RWPE2 (cell line): ENCODE results near the gene RIMKLB.

Experiments
- ATAC-seq: fragments of 200-7000 bp; cut with Tn5 transposase; 3 replicates; pipeline ENCODE4 v1.9.1; 2021; ENCODE audit warnings: low read depth
- DNase-seq: peaks from one replicate; pipeline ENCODE4 v3.0.0-alpha.2; 2020; ENCODE audit warnings: low spot score
- H3K27ac ChIP-seq: fragments of 450-650 bp; 2 replicates; pipeline ENCODE4 v1.5.1; 2017; ENCODE audit warnings: mild to moderate bottlenecking; ENCODE audit not compliant: poor library complexity, severe bottlenecking
- H3K27me3 ChIP-seq: fragments of 250-450 bp; sonication (Bioruptor Pico); 2 replicates; pipeline ENCODE4 v1.5.1; 2021; ENCODE audit warnings: mild to moderate bottlenecking, moderate library complexity; ENCODE audit not compliant: insufficient read depth, poor library complexity, severe bottlenecking
- H3K36me3 ChIP-seq: fragments of 250-450 bp; sonication (Bioruptor Pico); 2 replicates; pipeline ENCODE4 v1.5.1; 2020; ENCODE audit warnings: low read depth, mild to moderate bottlenecking, moderate library complexity
- H3K4me1 ChIP-seq: fragments of 250-450 bp; sonication (Bioruptor Pico); 2 replicates; pipeline ENCODE4 v1.5.1; 2021; ENCODE audit warnings: mild to moderate bottlenecking, moderate library complexity; ENCODE audit not compliant: insufficient read depth, poor library complexity, severe bottlenecking
- H3K4me3 ChIP-seq: fragments of 250-450 bp; sonication (Bioruptor Pico); 2 replicates; pipeline ENCODE4 v1.5.1; 2021; ENCODE audit warnings: mild to moderate bottlenecking, moderate library complexity; ENCODE audit not compliant: severe bottlenecking
- H3K9me3 ChIP-seq: fragments of 250-450 bp; sonication (Bioruptor Pico); 2 replicates; pipeline ENCODE4 v1.5.1; 2021; ENCODE audit warnings: mild to moderate bottlenecking, moderate library complexity; ENCODE audit not compliant: severe bottlenecking
- TF ChIP-seq, protein P1 (sequence below): fragments of 450-650 bp; IDR thresholded peaks from one replicate; pipeline ENCODE4 v1.5.1; 2017; ENCODE audit warnings: mild to moderate bottlenecking, moderate library complexity; ENCODE audit not compliant: poor library complexity, severe bottlenecking

Gene RIMKLB

DNA sequence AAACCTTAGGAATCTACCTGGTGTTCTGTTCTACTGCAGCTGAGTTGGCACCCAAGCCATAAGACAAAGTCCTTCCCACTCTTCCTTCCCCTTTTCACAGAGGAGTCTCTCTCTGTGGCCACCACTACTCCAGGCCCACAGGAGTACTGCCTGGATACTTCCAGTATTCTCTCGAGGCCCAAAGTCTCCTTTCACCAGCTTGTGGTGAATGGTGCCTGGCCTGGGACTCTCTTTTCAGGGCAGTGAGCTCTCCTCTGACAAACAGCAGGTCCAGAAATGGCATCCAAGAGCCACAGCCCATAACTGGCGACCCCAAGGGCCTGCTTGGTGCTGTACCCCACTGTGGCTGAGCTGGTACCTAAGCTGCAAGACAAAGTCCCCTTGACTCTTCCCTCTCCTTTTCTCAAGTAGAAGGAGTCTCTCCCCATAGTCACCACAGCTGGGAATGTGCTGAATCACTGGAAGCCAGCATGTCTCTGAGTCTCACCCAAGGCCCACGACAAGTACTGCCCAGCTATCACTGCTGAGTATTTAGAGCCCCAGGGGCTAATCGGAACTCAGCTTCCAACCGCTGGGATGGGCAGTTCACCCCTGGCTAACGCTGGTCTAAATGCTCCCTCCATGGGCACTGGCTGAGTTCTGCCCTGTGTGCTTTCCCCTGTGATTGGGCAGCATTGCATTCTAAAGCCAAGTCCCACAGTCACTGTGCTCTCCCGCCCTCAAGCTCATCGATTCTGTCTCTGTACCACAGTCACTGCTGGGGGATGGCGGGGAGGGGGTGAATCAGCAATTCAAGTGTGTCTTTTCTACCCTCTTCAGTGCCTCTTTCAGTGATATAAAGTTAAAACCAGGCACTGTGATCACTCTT, 130.7 kb downstream of the RIMKLB start:
- H3K4me1 ChIP-seq: peaks cover 6% of the 10 kb centered on the region
- H3K9me3 ChIP-seq: no peaks in the 10 kb centered on the region
- H3K4me3 ChIP-seq: no peak overlapping the region
- no peaks in the 10 kb centered on the region for H3K27me3 ChIP-seq
- TF ChIP-seq, protein P1, sequence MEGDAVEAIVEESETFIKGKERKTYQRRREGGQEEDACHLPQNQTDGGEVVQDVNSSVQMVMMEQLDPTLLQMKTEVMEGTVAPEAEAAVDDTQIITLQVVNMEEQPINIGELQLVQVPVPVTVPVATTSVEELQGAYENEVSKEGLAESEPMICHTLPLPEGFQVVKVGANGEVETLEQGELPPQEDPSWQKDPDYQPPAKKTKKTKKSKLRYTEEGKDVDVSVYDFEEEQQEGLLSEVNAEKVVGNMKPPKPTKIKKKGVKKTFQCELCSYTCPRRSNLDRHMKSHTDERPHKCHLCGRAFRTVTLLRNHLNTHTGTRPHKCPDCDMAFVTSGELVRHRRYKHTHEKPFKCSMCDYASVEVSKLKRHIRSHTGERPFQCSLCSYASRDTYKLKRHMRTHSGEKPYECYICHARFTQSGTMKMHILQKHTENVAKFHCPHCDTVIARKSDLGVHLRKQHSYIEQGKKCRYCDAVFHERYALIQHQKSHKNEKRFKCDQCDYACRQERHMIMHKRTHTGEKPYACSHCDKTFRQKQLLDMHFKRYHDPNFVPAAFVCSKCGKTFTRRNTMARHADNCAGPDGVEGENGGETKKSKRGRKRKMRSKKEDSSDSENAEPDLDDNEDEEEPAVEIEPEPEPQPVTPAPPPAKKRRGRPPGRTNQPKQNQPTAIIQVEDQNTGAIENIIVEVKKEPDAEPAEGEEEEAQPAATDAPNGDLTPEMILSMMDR: no peak
- no peak overlapping the region for H3K27ac ChIP-seq
- no peak for ATAC-seq
- H3K36me3 ChIP-seq: no peaks in the 10 kb centered on the region
- no peak for DNase-seq

DNA sequence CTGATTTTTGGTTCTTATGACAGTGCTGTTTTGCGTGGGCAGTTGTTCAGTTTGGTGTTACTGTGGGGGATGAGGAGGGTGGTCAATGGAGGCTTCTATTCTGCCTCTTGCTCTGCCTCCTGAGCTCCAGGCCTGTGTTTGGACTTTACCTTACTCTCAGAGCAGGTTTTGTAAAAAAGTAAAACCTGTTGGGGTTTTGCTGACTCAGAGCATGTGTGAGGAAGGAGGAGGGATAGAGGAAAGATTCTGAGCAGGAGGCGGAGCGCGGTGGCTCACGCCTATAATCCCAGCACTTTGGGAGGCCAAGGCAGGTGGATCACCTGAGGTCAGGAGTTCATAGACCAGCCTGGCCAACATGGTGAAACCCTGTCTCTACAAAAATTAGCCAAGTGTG, 131.3 kb downstream of the RIMKLB start:
- ATAC-seq: no peak
- no peak for DNase-seq
- peaks cover 6% of the 10 kb centered on the region for H3K4me1 ChIP-seq
- H3K9me3 ChIP-seq: no peaks in the 10 kb centered on the region
- H3K27ac ChIP-seq: no peak overlapping the region
- no peaks in the 10 kb centered on the region for H3K27me3 ChIP-seq
- H3K4me3 ChIP-seq: no peak overlapping the region
- TF ChIP-seq, protein P1: no peak
- no peaks in the 10 kb centered on the region for H3K36me3 ChIP-seq

DNA sequence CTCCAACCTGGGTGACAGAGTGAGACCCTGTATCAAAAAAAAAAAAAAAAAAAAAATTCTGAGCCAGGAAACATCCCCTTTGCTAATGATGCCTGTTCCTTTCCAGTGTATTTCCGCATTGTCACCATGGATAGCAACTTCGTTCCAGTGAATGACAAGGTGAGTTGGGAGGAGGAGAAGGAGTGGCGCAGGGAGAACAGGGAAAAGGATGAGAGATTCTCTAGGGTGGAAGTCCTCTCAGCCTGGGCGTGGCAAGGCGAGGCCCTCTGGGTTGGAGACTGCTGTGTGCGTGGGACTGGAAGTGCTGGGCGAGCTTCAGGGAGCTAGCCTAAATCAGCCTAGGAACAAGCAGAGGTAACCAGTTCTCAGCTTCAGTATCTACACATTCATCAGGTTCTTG, 131.8 kb downstream of the RIMKLB start:
- Histone ChIP-seq H3K9me3 (no peaks in the 10 kb centered on the region), H3K27me3 (no peaks in the 10 kb centered on the region), H3K36me3 (no peaks in the 10 kb centered on the region), H3K27ac (no peak overlapping the region), H3K4me3 (no peak overlapping the region), H3K4me1 (peaks cover 6% of the 10 kb centered on the region)
- ATAC-seq: no peak
- no peak for DNase-seq
- TF ChIP-seq, protein P1: no peak

DNA sequence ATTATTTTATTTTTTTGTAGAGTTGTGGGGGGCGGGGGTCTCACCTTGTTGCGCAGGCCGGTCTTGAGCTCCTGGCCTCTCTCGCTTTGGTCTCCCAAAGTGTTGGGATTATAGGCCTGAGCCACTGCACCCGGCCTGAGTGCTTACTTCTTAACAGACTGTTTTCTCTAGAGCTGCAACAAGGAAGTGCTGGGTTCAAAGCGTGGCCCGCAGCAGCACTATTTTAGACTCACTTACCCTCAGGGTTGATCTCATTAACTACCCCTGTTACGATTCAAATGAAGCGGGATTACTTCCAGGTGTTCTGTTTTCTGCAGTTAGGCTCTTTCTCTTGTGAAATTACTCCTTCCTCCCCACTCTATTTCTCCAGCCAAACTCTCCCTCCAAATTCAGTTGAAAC, 133.3 kb downstream of the RIMKLB start:
- Histone ChIP-seq H3K4me3 (no peak overlapping the region), H3K27ac (no peak overlapping the region), H3K27me3 (no peaks in the 10 kb centered on the region), H3K36me3 (no peaks in the 10 kb centered on the region), H3K4me1 (peaks cover 6% of the 10 kb centered on the region), H3K9me3 (no peaks in the 10 kb centered on the region)
- TF ChIP-seq, protein P1: no peak
- ATAC-seq: no peak
- no peak for DNase-seq

DNA sequence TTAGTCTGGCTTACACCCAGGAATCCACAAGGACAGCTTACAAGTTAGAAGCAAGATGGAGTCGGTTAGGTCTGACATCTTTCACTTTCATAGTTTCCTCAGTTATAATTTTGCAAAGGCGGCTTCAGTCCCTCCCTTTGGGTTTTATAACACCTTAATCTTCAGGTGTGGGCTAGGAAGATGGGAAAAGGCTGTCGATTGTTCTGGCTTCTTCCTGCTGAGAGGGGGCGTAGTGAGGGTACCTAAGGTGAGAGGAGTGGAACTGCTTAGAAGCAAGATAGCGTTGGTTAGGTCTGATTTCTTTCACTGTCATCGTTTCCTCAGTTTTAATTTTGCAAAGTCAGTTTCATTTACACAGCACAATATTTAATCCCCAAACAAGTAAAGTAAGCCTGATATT, 134.7 kb downstream of the RIMKLB start:
- TF ChIP-seq, protein P1: no peak
- ATAC-seq (no peak), DNase-seq (no peak)
- Histone ChIP-seq H3K27me3 (no peaks in the 10 kb centered on the region), H3K4me3 (no peak overlapping the region), H3K9me3 (no peaks in the 10 kb centered on the region), H3K4me1 (peaks cover 4% of the 10 kb centered on the region), H3K27ac (no peak overlapping the region), H3K36me3 (no peaks in the 10 kb centered on the region)
